GM18526 (cell line): ENCODE measurements around the gene ACER3.

Experiments used
- POLR2A ChIP-seq: IDR thresholded peaks from 3 replicates; pipeline ENCODE4 v1.6.1; 2011; ENCODE audit not compliant: insufficient read length; ENCODE audit errors: extremely low read depth

ACER3 gene

DNA sequence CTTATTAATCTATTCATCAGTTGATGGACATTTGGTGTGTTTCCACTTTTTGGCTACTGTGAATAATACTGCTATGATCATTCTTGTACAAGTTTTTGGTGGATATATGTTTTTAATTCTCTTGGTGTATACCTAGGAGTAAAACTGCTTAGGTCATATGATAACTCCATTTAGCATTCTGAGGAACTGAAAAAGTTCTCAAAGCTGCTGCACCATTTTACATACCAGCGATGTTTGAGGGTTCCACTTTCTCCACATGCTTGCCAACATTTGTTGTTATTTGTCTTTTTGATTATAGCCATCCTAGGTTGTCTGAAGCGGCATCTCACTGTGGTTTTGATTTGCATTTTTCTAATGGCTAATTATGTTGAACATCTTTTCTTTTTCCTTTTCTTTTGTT, 4.1 kb upstream of the ACER3 start:
- TF ChIP-seq POLR2A = no peak

DNA sequence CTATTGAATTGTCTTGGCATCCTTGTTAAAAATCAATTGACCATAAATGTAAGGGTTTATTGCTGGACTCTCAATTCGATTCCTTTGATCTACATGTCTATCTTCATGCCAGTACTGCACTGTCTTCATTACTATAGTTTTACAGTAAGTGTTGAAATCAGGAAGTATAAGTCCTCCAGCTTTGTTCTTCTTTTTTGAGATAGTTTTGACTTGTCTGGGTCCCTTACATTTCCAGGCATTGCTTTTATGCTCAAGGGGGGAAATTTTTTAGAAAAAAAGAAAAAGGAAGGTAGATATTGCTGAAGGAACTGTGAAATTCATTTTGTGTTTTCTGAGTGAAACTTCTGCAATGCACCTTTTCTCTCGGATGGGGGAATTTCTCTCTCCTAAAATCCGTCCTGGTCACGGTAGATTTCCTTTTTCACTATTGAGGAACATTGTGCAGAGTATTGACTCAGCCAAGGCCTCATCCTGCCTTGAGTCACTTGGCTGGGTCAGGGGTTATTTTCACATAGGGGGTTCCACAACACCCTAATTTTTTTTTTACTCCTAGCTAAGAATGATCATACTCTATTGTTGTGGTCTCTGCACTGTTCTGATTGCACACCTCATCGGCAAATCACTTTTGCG, 2.8 kb upstream of the ACER3 start:
- TF ChIP-seq POLR2A = no peak

DNA sequence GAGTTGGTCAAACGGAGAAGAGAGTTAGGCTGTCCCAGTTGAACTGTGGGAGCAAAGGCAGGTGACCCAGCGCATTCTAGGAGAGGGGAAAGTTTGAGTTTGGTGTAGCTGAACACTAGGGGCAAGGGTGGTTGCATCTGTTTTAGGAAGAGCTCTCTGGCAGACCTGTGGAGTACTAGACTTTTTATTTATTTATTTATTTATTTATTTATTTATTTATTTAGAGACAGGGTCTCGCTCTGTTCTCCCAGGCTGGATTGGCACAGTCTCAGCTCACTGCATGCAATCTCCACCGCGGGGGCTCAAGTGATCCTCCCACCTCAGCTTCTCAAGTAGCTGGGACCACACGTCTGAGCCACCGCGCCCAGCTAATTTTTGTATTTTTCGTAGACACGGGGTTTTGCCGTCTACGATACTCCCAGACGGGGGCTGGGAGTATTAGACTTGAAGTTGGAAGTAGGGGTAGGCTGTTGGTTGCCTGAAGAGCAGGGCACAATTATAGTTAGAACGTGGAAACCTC, 950 bp upstream of the ACER3 start:
- TF ChIP-seq POLR2A = no peak

DNA sequence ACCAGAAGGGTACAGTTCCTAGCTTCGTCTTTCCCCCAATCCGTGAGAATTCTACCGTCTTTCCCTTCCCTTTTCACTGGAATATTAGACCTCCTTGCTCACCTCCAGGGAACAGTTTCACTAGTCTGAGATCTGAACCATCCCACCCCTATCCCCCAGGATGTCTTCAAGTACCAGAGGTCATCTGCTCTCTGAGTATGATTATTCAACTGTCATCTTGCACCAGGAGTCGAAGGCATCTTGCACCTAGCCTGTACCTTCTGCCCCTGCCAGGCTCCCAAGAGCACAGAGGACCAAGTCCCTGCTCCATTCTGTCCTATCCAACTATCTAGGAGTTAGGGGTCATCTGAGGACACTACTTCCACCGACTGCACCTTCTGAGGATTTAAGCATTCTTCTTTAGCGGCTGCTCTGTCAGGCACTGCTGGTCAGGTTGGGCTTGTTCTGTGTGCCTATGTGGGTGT, 804 bp downstream of the ACER3 start:
- TF ChIP-seq POLR2A = no peak

DNA sequence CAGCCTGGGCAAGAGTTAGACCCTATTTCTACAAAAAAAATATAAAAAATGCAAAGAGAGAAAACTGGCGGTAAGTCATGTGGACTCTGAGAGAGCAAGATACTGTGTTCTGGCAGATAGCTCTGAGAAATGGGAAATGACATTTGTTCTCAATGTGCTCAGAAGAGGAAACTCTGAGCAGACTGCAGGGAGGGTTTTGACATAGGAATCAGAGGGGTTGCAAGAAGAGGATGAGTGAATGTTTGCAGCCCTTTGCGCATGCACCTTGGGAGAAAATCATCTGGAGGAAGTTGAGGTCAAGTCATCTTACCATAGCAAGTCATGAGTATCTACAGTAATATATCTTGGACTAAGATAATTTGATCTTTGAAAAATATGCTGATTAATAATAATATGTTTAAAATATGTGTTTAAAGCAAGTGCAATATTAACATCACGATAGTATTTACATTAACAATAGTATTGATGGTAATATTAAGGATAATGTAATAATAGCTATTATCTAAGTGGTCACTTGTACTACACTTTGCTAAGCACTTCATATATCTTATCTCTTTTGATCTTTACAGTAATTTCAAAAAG, 2.6 kb downstream of the ACER3 start:
- no peak for TF ChIP-seq POLR2A

DNA sequence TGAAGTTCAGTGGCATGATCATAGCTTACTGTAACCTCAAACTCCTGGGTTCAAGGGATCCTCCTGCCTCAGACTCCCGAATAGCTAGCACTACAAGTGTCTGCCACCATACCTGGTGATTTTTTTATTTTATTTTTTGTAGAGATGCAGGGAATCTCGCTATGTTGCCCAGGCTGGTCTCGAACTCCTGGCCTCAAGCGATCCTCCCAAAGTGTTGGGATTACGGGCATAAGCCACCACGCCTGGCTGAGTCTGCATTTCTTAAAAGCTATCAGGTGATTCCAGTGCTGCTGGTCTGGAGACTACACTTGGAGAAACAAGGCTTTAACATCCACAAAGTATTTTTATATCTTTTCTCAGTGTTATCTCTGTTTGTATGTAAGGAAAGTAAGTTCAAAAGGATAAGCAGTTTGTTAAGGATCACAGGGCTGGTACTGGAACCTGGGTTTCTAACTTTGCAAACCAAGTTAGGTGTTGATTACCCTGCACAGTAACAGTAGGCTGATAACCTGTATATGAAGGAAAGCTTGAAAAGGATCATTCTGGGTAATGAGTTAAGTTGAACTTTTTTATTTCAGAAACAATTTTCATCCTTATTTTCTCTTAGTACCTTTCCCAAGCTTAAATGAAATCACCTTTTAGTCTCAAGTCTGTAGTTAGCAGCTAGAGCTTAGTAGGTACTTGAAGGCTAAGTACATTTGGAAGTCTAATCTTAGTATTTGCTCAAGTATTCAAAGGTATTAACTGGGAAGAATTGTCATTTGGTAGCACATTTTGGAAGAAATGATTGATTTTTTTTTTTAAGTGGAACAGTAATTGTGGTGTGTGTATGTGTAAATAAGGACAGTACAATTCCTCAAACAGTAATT, 12.5 kb downstream of the ACER3 start:
- TF ChIP-seq POLR2A = no peak

DNA sequence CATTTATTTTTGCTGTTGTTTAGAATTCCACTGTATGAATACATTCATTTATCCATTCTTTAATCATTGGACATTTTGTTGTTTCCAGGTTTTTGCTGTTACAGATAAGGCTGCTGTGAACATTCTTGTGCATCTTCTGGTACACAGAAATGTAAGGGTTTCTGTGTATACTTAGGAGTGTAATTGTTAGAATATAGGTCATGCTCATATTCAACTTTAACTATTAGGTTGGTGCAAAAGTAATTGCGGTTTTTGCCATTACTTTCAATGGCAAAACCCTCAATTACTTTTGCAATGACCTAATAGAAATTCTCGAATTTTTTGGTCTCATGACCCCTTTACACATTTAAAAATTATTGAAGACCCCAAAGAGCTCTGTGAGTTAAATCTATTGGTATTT, 17.3 kb downstream of the ACER3 start:
- no peak for TF ChIP-seq POLR2A

DNA sequence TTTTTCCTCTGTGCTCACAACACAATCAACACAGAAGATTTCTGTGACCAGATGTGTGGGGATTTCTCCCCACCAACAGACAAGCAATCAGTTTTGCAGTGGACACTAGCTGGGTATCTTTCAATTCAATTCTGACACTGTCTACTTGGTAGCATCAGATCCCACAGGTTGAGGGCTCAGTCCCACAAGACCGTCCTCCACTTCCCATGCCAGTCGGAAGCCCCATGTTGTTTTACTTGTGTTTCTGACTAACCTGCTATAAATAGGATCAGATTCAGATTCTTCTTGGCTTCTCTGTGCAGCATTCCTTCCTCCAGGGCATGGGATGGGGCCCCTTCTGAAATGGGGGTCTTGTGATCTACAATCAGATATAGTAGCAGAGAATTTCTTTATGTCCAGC, 19.6 kb downstream of the ACER3 start:
- TF ChIP-seq POLR2A = no peak

DNA sequence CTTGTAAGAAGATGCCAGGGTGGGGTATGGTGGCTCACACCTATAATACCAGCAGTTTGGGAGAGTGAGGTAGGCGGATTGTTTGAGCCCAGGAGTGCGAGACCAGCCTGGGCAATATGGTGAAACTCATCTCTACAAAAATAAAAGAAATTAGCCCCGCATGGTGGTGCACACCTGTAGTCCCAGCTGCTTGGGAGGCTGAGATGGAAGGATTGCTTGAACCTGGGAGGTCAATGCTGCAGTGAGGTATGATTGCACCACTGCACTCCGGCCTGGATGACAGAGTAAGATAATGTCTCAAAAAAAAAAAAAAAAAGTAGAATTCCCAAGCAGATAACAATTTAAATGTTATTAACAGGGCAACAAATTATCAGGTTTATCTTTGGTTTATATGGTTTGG, 20.2 kb downstream of the ACER3 start:
- no peak for TF ChIP-seq POLR2A

DNA sequence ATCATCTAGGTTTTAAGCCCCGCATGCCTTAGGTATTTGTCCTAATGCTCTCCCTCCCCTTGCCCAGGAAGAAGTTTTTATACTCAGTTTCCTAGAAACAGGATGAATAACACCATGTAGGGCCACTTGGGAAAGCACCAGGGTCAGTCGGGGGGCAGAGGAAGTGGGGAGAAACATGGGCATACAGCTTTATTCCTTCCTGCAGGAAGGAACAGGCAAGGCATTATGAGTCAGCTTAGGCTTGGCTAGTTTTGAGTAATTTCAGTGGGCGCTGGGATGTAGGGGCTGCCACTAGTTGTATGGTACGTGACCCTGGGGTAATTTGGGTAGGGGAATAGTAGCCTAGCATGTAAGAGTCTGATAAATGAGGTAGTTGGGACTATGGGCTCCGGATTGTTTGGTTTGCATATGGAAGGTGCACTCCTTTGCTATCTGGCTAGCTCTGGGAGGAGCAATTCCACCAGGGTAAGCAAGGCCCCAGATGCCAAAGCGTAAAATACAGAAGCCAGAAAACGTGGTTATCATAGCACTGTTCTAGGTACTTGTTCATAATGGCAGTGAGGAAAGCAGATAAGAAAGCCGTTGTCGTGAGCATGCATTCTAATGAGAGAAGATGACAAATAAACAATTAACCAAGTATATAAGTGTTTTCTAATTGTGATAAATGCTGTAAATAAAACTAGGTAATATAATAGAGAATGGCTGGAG, 24.8 kb downstream of the ACER3 start:
- no peak for TF ChIP-seq POLR2A

DNA sequence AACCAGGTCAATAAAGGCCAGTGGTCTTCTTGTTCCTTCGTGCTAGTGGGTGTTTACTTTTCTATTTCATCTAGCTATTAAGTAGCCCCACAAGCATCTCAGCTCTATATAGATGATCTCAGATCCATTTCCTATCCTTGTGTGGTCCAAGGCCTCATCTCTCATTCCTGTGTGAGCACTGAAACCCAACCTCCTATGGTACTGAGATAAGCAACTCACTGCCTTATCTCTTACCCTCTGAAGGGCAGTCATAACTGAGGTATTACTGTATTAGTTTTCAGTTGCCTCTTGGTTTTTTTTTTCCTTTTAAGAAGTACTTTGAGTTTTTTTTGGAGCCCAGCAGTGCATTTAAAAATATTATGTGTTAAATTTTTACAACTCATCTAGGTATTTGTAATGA, 28.3 kb downstream of the ACER3 start:
- TF ChIP-seq POLR2A = no peak

DNA sequence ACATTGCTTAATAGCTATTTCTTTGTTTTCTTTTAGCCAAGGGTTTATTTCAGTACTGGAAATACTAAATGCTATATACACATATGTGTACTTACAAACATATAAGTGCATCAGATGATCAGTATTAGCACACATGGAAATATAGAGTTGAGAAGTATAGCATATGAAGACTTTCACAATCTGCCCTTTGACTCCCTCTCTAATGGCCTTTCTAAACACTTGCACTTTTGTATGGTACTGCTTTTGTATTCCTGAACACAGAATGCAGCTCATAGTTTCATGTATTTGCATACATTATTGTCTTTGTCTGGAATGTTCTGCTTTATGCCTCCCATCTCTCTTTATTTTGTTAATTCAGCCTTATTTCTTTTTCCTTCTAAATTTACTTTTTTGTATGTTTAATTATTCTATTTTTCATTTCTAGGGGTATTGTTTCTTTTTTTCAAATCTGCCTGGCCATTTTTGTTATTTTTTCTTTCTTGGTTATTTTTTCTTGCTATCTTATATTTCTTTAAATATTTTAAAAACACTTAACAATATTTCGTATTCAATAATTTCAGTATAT, 28.8 kb downstream of the ACER3 start:
- TF ChIP-seq POLR2A = no peak

DNA sequence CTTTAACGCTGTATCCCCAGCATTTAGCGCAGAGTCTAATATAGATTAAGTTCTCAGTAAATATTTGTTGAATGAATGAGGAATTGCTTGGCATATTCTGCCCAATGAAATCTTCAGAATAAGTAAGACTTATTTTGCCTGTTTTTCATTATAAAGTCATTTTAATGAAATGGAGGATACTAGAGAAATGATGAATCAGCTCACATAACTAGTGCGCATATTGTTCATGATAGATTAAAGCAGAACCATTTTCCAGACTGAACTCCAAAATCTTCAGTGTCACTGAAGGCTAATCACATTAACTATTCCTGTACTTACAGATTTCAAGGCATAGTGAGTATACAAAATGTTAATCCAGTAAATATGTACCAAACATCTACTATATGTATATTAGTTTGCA, 29.6 kb downstream of the ACER3 start:
- no peak for TF ChIP-seq POLR2A

DNA sequence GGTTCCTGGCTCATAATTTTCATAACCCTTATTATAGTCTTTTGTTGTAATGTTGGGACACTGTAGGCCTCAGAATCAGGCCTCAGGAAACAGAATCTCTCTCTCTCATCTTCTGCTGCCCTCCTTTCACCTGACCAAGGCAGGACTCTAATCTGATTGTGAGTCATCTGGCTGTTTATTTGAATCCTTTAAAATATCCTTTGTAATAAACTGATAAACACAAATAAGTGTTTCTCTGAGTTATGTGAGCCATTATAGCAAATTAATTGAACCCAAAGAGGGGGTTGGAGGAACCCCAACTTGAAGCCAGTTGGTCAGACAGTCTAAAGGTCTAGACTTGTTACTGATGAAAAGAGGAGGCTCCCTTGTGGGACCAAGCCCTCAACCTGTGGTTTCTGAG, 30.6 kb downstream of the ACER3 start:
- TF ChIP-seq POLR2A = no peak

DNA sequence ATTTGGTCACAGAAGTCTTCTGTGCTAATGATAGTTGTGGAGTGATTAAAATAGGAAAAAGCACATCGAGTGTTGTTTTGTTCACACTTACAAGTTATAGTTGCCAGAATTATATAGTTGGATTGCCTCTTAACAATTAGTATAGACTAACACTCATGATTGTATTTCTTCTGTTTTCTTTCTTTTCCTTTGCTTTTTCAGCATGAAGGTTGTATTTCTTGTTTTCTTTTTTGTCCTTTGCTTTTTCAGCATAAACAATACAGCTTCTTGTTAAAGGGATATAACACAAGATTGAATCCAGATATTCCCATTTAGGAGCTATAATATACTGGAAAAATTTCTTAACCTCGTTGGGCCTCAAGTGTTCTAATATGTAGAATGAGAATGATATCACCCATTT, 31.1 kb downstream of the ACER3 start:
- TF ChIP-seq POLR2A = no peak
